Skeletal muscle tissue (tissue), 4 donors: ENCODE measurements around the gene KCNMB3. TPM values are rescaled to one million over a fixed set of nuclear protein-coding genes. Genes with fewer than 3 reads are reported as not detected.

Experiments used
- H3K27ac ChIP-seq: one replicate; pipeline ENCODE4 v1.7.0; 2013; ENCODE audit warnings: mild to moderate bottlenecking, low read depth, low read length, inconsistent platforms
- H3K27me3 ChIP-seq, 3 donors: one replicate each; pipeline ENCODE4 v1.7.0; 2013; ENCODE audit warnings: low read length in 3 of 3; ENCODE audit not compliant: control insufficient read depth in 3 of 3, insufficient read depth in 3 of 3
- H3K36me3 ChIP-seq, 3 donors: one replicate each; pipeline ENCODE4 v1.7.0; 2013; ENCODE audit warnings: low read length in 3 of 3; ENCODE audit not compliant: control insufficient read depth in 3 of 3, insufficient read depth in 3 of 3
- H3K4me1 ChIP-seq, 3 donors: one replicate each; pipeline ENCODE4 v1.7.0; 2013; ENCODE audit warnings: low read length in 3 of 3, mild to moderate bottlenecking in 3 of 3; ENCODE audit not compliant: control insufficient read depth in 3 of 3, insufficient read depth in 3 of 3
- H3K4me3 ChIP-seq, 3 donors: one replicate each; pipeline ENCODE4 v1.7.0; 2013; ENCODE audit warnings: low read length in 3 of 3
- H3K9ac ChIP-seq, 3 donors: one replicate each; pipeline ENCODE4 v1.7.0; 2013; ENCODE audit warnings: low read length in 3 of 3, mild to moderate bottlenecking in 3 of 3, moderate library complexity in 2 of 3, low read depth in 1 of 3
- H3K9me3 ChIP-seq, 3 donors: one replicate each; pipeline ENCODE4 v1.7.0; 2013; ENCODE audit warnings: low read length in 3 of 3; ENCODE audit not compliant: control insufficient read depth in 3 of 3
- total RNA-seq: library from RNA; depleted of rRNA; stranded (reverse); fragments of >200 nt; gene quantifications from one replicate; pipeline ENCODE4 v1.2.3, GENCODE V29; 2014
- donor health status: Osteomylitis.

The KCNMB3 gene
- 2.6 TPM for total RNA-seq

GRCh38 chr3:179250803-179251476 lies at the start of gene KCNMB3:
KCNMB3 (minus strand) TSS chr3:179251114; CDS start chr3:179250990, 124 bp downstream.
- Histone ChIP-seq H3K4me1 (no peaks in the 10 kb centered on the region), H3K9me3 (no peaks in the 10 kb centered on the region), H3K27me3 (no peaks in the 10 kb centered on the region), H3K9ac (no peak within 1 kb of the TSS), H3K4me3 (no peak within 1 kb of the TSS), H3K36me3 (peaks cover 3 to 4% (median 4%) of the 10 kb centered on the region in 3 donors), H3K27ac (no peak within 1 kb of the TSS)

GRCh38 chr3:179299999-179300613 lies 49.2 kb upstream of the KCNMB3 start:
- no peaks in the 10 kb centered on the region for H3K9me3 ChIP-seq
- H3K4me3 ChIP-seq, result no peak overlapping the region
- H3K4me1 ChIP-seq, result no peaks in the 10 kb centered on the region
- peaks cover 0 to 4% (median 0%) of the 10 kb centered on the region in 3 donors for H3K27me3 ChIP-seq
- H3K36me3 ChIP-seq, result no peaks in the 10 kb centered on the region
- H3K27ac ChIP-seq, result no peak overlapping the region
- no peak overlapping the region for H3K9ac ChIP-seq

- H3K27ac ChIP-seq, result no peak overlapping the region
- H3K27me3 ChIP-seq, result peaks cover 0 to 4% (median 0%) of the 10 kb centered on the region in 3 donors
- no peak overlapping the region for H3K4me3 ChIP-seq
- no peaks in the 10 kb centered on the region for H3K4me1 ChIP-seq
- no peaks in the 10 kb centered on the region for H3K36me3 ChIP-seq
- H3K9ac ChIP-seq, result no peak overlapping the region
- no peaks in the 10 kb centered on the region for H3K9me3 ChIP-seq
Observed at GRCh38 chr3:179299316-179299715, 48.4 kb upstream of the KCNMB3 start.

- Histone ChIP-seq H3K27me3 (peaks cover 0 to 4% (median 0%) of the 10 kb centered on the region in 3 donors), H3K36me3 (no peaks in the 10 kb centered on the region), H3K4me3 (no peak overlapping the region), H3K27ac (no peak overlapping the region), H3K9me3 (no peaks in the 10 kb centered on the region), H3K9ac (no peak overlapping the region), H3K4me1 (no peaks in the 10 kb centered on the region)
Observed at GRCh38 chr3:179297971-179298725, 47.2 kb upstream of the KCNMB3 start.

GRCh38 chr3:179292450-179292849 lies 41.5 kb upstream of the KCNMB3 start:
- Histone ChIP-seq H3K27ac (no peak overlapping the region), H3K36me3 (no peaks in the 10 kb centered on the region), H3K27me3 (peaks cover 0 to 1% (median 0%) of the 10 kb centered on the region in 3 donors), H3K4me3 (no peak overlapping the region), H3K9ac (no peak overlapping the region), H3K9me3 (no peaks in the 10 kb centered on the region), H3K4me1 (no peaks in the 10 kb centered on the region)

GRCh38 chr3:179289295-179289694 lies 38.4 kb upstream of the KCNMB3 start:
- no peaks in the 10 kb centered on the region for H3K27me3 ChIP-seq
- H3K27ac ChIP-seq, result no peak overlapping the region
- H3K4me1 ChIP-seq, result no peaks in the 10 kb centered on the region
- H3K4me3 ChIP-seq, result no peak overlapping the region
- no peaks in the 10 kb centered on the region for H3K36me3 ChIP-seq
- no peaks in the 10 kb centered on the region for H3K9me3 ChIP-seq
- H3K9ac ChIP-seq, result no peak overlapping the region

- Histone ChIP-seq H3K4me1 (no peaks in the 10 kb centered on the region), H3K36me3 (no peaks in the 10 kb centered on the region), H3K27me3 (no peaks in the 10 kb centered on the region)
Observed at GRCh38 chr3:179288845-179289244, 37.9 kb upstream of the KCNMB3 start.

GRCh38 chr3:179286331-179286730 lies 35.4 kb upstream of the KCNMB3 start:
- Histone ChIP-seq H3K27me3 (no peaks in the 10 kb centered on the region), H3K4me1 (no peaks in the 10 kb centered on the region), H3K9ac (no peak overlapping the region), H3K27ac (no peak overlapping the region), H3K4me3 (no peak overlapping the region), H3K9me3 (no peaks in the 10 kb centered on the region), H3K36me3 (no peaks in the 10 kb centered on the region)

More at GRCh38 chr3:179288845-179289244, 37.9 kb upstream of the KCNMB3 start:
- Histone ChIP-seq H3K27ac (no peak overlapping the region), H3K9me3 (no peaks in the 10 kb centered on the region), H3K9ac (no peak overlapping the region), H3K4me3 (no peak overlapping the region)

- Histone ChIP-seq H3K9me3 (no peaks in the 10 kb centered on the region), H3K27me3 (no peaks in the 10 kb centered on the region), H3K36me3 (no peaks in the 10 kb centered on the region)
Observed at GRCh38 chr3:179281825-179282224, 30.9 kb upstream of the KCNMB3 start.

GRCh38 chr3:179279837-179280236 lies 28.9 kb upstream of the KCNMB3 start:
- Histone ChIP-seq H3K4me1 (no peaks in the 10 kb centered on the region), H3K27me3 (no peaks in the 10 kb centered on the region), H3K9ac (no peak overlapping the region), H3K4me3 (no peak overlapping the region), H3K27ac (no peak overlapping the region), H3K36me3 (no peaks in the 10 kb centered on the region), H3K9me3 (no peaks in the 10 kb centered on the region)

More at GRCh38 chr3:179281825-179282224, 30.9 kb upstream of the KCNMB3 start:
- Histone ChIP-seq H3K4me3 (no peak overlapping the region), H3K9ac (no peak overlapping the region), H3K27ac (no peak overlapping the region), H3K4me1 (no peaks in the 10 kb centered on the region)
